ENCODE measurements around the gene PHF19. TPM values are rescaled to one million over a fixed set of nuclear protein-coding genes. Genes with fewer than 3 reads are reported as not detected.
A peak's percentile ranks its signal among the peaks of the same experiment; 100 is the strongest.

PHF19 gene
- total and polyA plus RNA-seq, 2 of the 8 experiments (the other 6 are each of a cell fraction or from before 2014, with no cell fraction given), result 28.2 to 31.8 TPM

GRCh38 chr9:120886490-120886967, 9.5 kb upstream of the PHF19 start:
- H3K79me2 ChIP-seq (ENCODE audit: control insufficient read depth in 1 of 2, insufficient read depth in 2 of 2, low read length in 2 of 2), result no peaks in the 10 kb centered on the region
- no peak overlapping the region for H4K5ac ChIP-seq (ENCODE audit: insufficient read length, low read depth, low read length)
- FAIRE-seq, result no peak
- H2BK15ac ChIP-seq (ENCODE audit: low read length), result no peak overlapping the region
- no peak overlapping the region for H2BK5ac ChIP-seq (ENCODE audit: low read depth, low read length)
- no peak overlapping the region for H3K18ac ChIP-seq (ENCODE audit: extremely low read depth, low read length)
- ChIA-PET CTCF (ENCODE audit: partially characterized antibody) (interaction anchor here (0.7 to 2.1 kb wide), 10 partner anchors 8 to 169 kb away, joined by 3 to 8 read pairs (median 3); no protein-coding TSS in a partner anchor), POLR2A (ENCODE audit: partially characterized antibody) (interaction anchor here (0.6 to 1.6 kb wide), 5 partner anchors 10 to 331 kb away, joined by 3 to 5 read pairs (median 3); partner anchors contain the start of gene FBXW2)
- H2BK120ac ChIP-seq (replicated peaks; ENCODE audit: low read depth, low read length), result no peak overlapping the region
- DNase-seq (ENCODE audit: low read depth in 1 of 2, low spot score in 2 of 2), result no peak
- H2BK20ac ChIP-seq (ENCODE audit: low read length), result no peak overlapping the region
- H3K9me3 ChIP-seq (ENCODE audit: insufficient read depth in 2 of 2, low read depth in 1 of 2, low read length in 1 of 2), result no peaks in the 10 kb centered on the region
- no peaks in the 10 kb centered on the region for H3K36me3 ChIP-seq (ENCODE audit: control insufficient read depth in 2 of 4, insufficient read depth in 4 of 4, low read length in 3 of 4)
- 0 out of 2 replicates have a peak overlapping the region, but pooled peaks have one; percentile 39 for H2BK12ac ChIP-seq (ENCODE audit: low read depth, low read length)
- no peak overlapping the region for H3K4me3 ChIP-seq (ENCODE audit: extremely low read depth in 1 of 4, insufficient read depth in 2 of 4, low read depth in 3 of 4, low read length in 4 of 4)
- no peak overlapping the region for H3K4ac ChIP-seq (replicated peaks; ENCODE audit: insufficient read length, low read depth, low read length)
- no peak overlapping the region for H3K4me2 ChIP-seq (ENCODE audit: insufficient read depth in 1 of 2, low read depth in 2 of 2, low read length in 2 of 2)
- no peak overlapping the region for H2AFZ ChIP-seq (ENCODE audit: low read length)
- H4K8ac ChIP-seq (ENCODE audit: extremely low read depth, insufficient read depth, low read length), result no peak overlapping the region
- no peaks in the 10 kb centered on the region; the same call in 1 of the 2 replicates for H3K23me2 ChIP-seq (ENCODE audit: low read depth, low read length)
- H2AK5ac ChIP-seq (ENCODE audit: low read depth, low read length), result no peak overlapping the region
- no peaks in the 10 kb centered on the region for H4K20me1 ChIP-seq (replicated peaks in 1 of 2; ENCODE audit: control insufficient read depth in 1 of 2, insufficient read depth in 2 of 2, low read length in 2 of 2)
- no peaks in the 10 kb centered on the region for H3K27me3 ChIP-seq (replicated peaks in 1 of 4; ENCODE audit: control insufficient read depth in 3 of 4, extremely low read depth in 1 of 4, insufficient read depth in 3 of 4, low read length in 3 of 4)
- no peak overlapping the region for H3K27ac ChIP-seq (ENCODE audit: low read depth, low read length)
- H3K14ac ChIP-seq (ENCODE audit: insufficient read length), result no peak overlapping the region
- H3K79me1 ChIP-seq (ENCODE audit: low read depth, low read length), result no peaks in the 10 kb centered on the region
- no peak overlapping the region for H3K56ac ChIP-seq (replicated peaks; ENCODE audit: insufficient read length, low read depth, low read length)
- peaks cover 0 to 6% (median 4%) of the 10 kb centered on the region in 4 experiments; a peak in 6 of 7 replicates for H3K4me1 ChIP-seq (replicated peaks in 1 of 4; ENCODE audit: control insufficient read depth in 3 of 4, insufficient read depth in 4 of 4, low read length in 3 of 4)
- no peak overlapping the region for H3K9ac ChIP-seq (replicated peaks in 1 of 4; ENCODE audit: extremely low read depth in 1 of 4, low read depth in 3 of 4, low read length in 3 of 4)
- H3K23ac ChIP-seq (ENCODE audit: insufficient read length), result no peak overlapping the region
- no peak overlapping the region for H4K91ac ChIP-seq (replicated peaks; ENCODE audit: insufficient read length, low read length)
- 91% methylated on average over 8 of the region's 8 CpGs; no CpG with 5 or more reads in 1 of the 2 experiments for WGBS, 2 experiments (ENCODE audit: extremely low coverage in 1 of 2, insufficient coverage in 1 of 2, insufficient read length in 1 of 2, insufficient replicate concordance in 2 of 2, low coverage in 1 of 2, low lambda C conversion rate in 2 of 2, missing lambda C conversion rate in 1 of 2)
- TF ChIP-seq BCL11A (IDR thresholded peaks at IDR 0.05; ENCODE audit: low read depth in 2 of 2, low read length in 2 of 2) (no peak), USF2 (IDR thresholded peaks at IDR 0.05; ENCODE audit: low read length) (no peak), EZH2 (IDR thresholded peaks at IDR 0.05; ENCODE audit: low read depth, low read length, severe bottlenecking) (no peak), KDM5A (IDR thresholded peaks at IDR 0.05; ENCODE audit: low read length) (no peak), ZNF274 (IDR thresholded peaks at IDR 0.05; ENCODE audit: borderline replicate concordance, extremely low read depth, low read length) (no peak), RNF2 (IDR thresholded peaks at IDR 0.05; ENCODE audit: borderline replicate concordance, low read depth, low read length, missing control alignments, poor library complexity, severe bottlenecking) (no peak), CEBPB (IDR thresholded peaks at IDR 0.05; ENCODE audit: low read depth, low read length) (no peak), SP1 (IDR thresholded peaks at IDR 0.05; ENCODE audit: low read depth, low read length) (no peak), HDAC2 (IDR thresholded peaks at IDR 0.05; ENCODE audit: borderline replicate concordance in 1 of 2, low read depth in 2 of 2, low read length in 2 of 2) (no peak), POU5F1 (IDR thresholded peaks at IDR 0.05; ENCODE audit: low read depth, low read length) (no peak)
- TF ChIP-seq, protein P1, sequence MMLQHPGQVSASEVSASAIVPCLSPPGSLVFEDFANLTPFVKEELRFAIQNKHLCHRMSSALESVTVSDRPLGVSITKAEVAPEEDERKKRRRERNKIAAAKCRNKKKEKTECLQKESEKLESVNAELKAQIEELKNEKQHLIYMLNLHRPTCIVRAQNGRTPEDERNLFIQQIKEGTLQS (IDR thresholded peaks at IDR 0.05; ENCODE audit: insufficient read depth, low read depth, low read length), result no peak
